ENCODE data around the gene FANCC.
"Not testable (repeated sequence)": the region's sequence is repeated elsewhere in the genome, so short reads cannot be mapped to it uniquely, and the experiment has no call there.

DNA sequence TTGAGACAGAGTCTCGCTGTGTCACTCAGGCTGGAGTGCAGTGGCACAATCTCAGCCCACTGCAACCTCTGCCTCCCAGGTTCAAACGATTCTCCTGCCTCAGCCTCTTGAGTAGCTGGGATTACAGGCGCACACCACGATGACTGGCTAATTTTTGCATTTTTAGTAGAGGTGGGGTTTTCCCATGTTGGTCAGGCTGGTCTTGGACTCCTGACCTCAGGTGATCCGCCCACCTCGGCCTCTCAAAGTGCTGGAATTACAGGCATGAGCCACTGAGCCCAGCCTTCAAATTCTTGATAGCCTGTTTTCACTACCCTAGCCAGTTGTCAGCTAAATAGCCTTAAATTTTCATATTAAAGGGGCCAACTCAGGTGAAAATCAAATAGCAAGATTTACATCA is 11.6 kb upstream of the FANCC start:
- TF ChIP-seq YY1 (IDR thresholded peaks at IDR 0.05; ENCODE audit: insufficient read depth, insufficient read length); ZNF274 (IDR thresholded peaks at IDR 0.05; ENCODE audit: low read depth, low read length); SUZ12 (IDR thresholded peaks at IDR 0.05; ENCODE audit: extremely low read depth, insufficient read depth, insufficient read length): not testable (repeated sequence)
